ENCODE data around the gene IFT172. TPM values are rescaled to one million over a fixed set of nuclear protein-coding genes. Genes with fewer than 3 reads are reported as not detected.

Gene IFT172
- total RNA-seq, 4 donors from 2014 or later = 30.9 to 56.8 (median 43.7) TPM

DNA sequence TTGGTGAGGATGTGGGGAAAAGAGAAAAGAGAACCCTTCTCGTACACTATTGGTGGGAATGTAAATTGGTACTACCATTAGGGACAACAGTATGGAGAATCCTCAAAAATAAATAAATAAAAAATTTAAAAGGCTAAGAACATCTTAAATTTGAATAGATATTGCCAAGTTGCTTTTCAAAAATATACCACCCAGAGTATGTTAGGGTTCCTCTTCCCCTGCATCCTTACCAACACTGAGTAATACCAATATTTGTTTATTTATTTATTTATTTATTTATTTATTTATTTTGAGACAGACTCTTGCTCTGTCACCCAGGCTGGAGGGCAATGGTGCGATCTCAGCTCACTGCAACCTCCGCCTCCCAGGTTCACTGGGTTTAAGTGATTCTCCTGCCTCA is 66.6 kb downstream of the IFT172 start:
- H3K9me3 ChIP-seq = no peaks in the 10 kb centered on the region
- intact Hi-C loops (cut with DNase I) = no loop called here
- no peak overlapping the region for H3K4me3 ChIP-seq (replicated peaks in 1 of 3)
- no peaks in the 10 kb centered on the region for H3K36me3 ChIP-seq
- H3K27ac ChIP-seq = no peak overlapping the region
- 94 to 97% methylated on average over 3 of the region's 3 CpGs for WGBS, 2 donors
- DNase-seq = no peak
- no peak for TF ChIP-seq CTCF (IDR thresholded peaks at IDR 0.05)
- no peak for TF ChIP-seq POLR2A (IDR thresholded peaks at IDR 0.05)
- peaks cover 0 to 6% of the 10 kb centered on the region in 2 donors for H3K4me1 ChIP-seq
- H3K27me3 ChIP-seq = no peaks in the 10 kb centered on the region

- no peaks in the 10 kb centered on the region for H3K36me3 ChIP-seq
- TF ChIP-seq POLR2A (IDR thresholded peaks at IDR 0.05) = no peak
- no peak for TF ChIP-seq CTCF (IDR thresholded peaks at IDR 0.05)
- no peak overlapping the region for H3K4me3 ChIP-seq (replicated peaks in 1 of 3)
- no peak for DNase-seq
- no peaks in the 10 kb centered on the region for H3K4me1 ChIP-seq
- no peak overlapping the region for H3K27ac ChIP-seq
- H3K9me3 ChIP-seq = no peaks in the 10 kb centered on the region
- 88 to 89% methylated on average over 4 of the region's 4 CpGs for WGBS, 2 donors
- intact Hi-C loops (cut with DNase I) = no loop called here
- H3K27me3 ChIP-seq = no peaks in the 10 kb centered on the region
These were observed 67.8 kb downstream of the IFT172 start for GRCh38 chr2:27421660-27422250.

DNA sequence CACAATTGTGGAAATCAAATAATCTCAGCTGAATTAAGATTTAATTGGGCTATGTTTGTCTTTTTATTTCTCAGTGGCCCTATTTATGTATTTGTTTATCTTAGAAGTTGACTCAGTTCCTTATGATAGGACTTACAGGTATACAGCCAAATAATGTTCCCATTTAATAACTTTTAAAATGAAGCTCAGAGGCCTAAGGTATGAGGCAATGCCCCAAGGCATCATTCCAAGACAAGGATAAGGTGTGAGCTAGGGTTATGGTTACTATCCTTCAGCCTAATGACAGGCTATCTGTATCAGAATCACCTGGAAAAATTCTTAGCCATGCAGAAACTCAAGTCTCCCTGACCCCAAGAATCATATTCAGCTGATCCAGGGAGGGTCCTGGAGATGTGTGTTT is 68.5 kb downstream of the IFT172 start:
- H3K36me3 ChIP-seq = no peaks in the 10 kb centered on the region
- H3K9me3 ChIP-seq = no peaks in the 10 kb centered on the region
- H3K4me1 ChIP-seq = no peaks in the 10 kb centered on the region
- H3K27me3 ChIP-seq = no peaks in the 10 kb centered on the region
- H3K27ac ChIP-seq = no peak overlapping the region
- no peak for TF ChIP-seq CTCF (IDR thresholded peaks at IDR 0.05)
- no peak for TF ChIP-seq POLR2A (IDR thresholded peaks at IDR 0.05)
- no peak overlapping the region for H3K4me3 ChIP-seq (replicated peaks in 1 of 3)
- DNase-seq = no peak
- intact Hi-C loops (cut with DNase I) = no loop called here

DNA sequence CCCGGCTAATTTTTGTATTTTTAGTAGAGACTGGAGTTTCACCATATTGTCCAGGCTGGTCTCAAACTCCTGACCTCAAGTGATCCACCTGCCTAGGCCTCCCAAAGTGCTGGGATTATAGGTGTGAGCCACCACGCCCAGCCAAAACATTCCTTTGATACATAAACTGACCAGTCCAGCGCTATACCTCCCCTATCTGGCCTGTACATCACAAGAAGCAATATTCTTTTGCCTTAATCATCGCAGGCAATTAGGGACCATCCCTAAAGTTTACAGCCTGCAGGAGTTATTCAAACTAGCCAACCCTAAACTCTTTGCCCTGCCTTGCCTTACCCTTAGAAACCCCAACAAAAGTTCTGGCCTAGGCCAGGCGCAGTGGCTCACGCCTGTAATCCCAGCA is 73.4 kb downstream of the IFT172 start:
- 92 to 98% methylated on average over 6 of the region's 6 CpGs for WGBS, 2 donors
- intact Hi-C loops (cut with DNase I) = no loop called here
- TF ChIP-seq CTCF (IDR thresholded peaks at IDR 0.05) = no peak
- no peak for TF ChIP-seq POLR2A (IDR thresholded peaks at IDR 0.05)
- DNase-seq = no peak
- no peaks in the 10 kb centered on the region for H3K36me3 ChIP-seq
- H3K4me3 ChIP-seq (replicated peaks in 1 of 3) = no peak overlapping the region
- no peaks in the 10 kb centered on the region for H3K9me3 ChIP-seq
- H3K27me3 ChIP-seq = no peaks in the 10 kb centered on the region
- H3K4me1 ChIP-seq = no peaks in the 10 kb centered on the region
- no peak overlapping the region for H3K27ac ChIP-seq

- TF ChIP-seq POLR2A (IDR thresholded peaks at IDR 0.05) = no peak
- no peak for TF ChIP-seq CTCF (IDR thresholded peaks at IDR 0.05)
- Histone ChIP-seq H3K4me1 (peaks cover 10 to 16% of the 10 kb centered on the region in 2 donors), H3K27ac (no peak overlapping the region), H3K4me3 (replicated peaks in 1 of 3) (no peak overlapping the region), H3K9me3 (no peaks in the 10 kb centered on the region), H3K27me3 (no peaks in the 10 kb centered on the region), H3K36me3 (no peaks in the 10 kb centered on the region)
- intact Hi-C loops (cut with DNase I) = loop anchor here (5.0 kb wide), 1 partner anchor 45 kb away; no protein-coding TSS in a partner anchor
- whole genome bisulfite sequencing, 2 donors = 78 to 79% methylated on average over 9 of the region's 9 CpGs
- no peak for DNase-seq
These were observed 77.0 kb downstream of the IFT172 start for GRCh38 chr2:27412419-27413152.

Measured in thyroid gland (tissue), 4 donors.